HUES48 (cell line): Measurements from ENCODE around the gene TJP3.
"Not testable (repeated sequence)": the region's sequence is repeated elsewhere in the genome, so short reads cannot be mapped to it uniquely, and the experiment has no call there.

ENCODE experiments used
- H3K27ac ChIP-seq: one replicate; pipeline ENCODE4 v1.7.0; 2013; ENCODE audit warnings: low read depth, low read length, inconsistent platforms
- H3K27me3 ChIP-seq: 2 replicates; pipeline ENCODE4 v1.6.1; 2013; ENCODE audit warnings: mild to moderate bottlenecking, low read length; ENCODE audit not compliant: control insufficient read depth, insufficient read depth
- H3K36me3 ChIP-seq: 2 replicates; pipeline ENCODE4 v1.6.1; 2013; ENCODE audit warnings: low read length; ENCODE audit not compliant: control insufficient read depth, insufficient read depth
- H3K4me1 ChIP-seq: 2 replicates; pipeline ENCODE4 v1.6.1; 2013; ENCODE audit warnings: mild to moderate bottlenecking, low read length; ENCODE audit not compliant: control insufficient read depth, insufficient read depth
- H3K4me3 ChIP-seq: 2 replicates; pipeline ENCODE4 v1.5.1; 2013; ENCODE audit warnings: mild to moderate bottlenecking, low read depth, low read length
- H3K9ac ChIP-seq: 2 replicates; pipeline ENCODE4 v1.6.1; 2013; ENCODE audit warnings: mild to moderate bottlenecking, low read depth, low read length, moderate library complexity
- H3K9me3 ChIP-seq: 2 replicates; pipeline ENCODE4 v1.6.1; 2013; ENCODE audit warnings: low read length; ENCODE audit not compliant: control insufficient read depth, insufficient read depth

The TJP3 gene

GRCh38 chr19:3752492-3752891 lies 44.3 kb downstream of the TJP3 start:
- H3K27me3 ChIP-seq = no peaks in the 10 kb centered on the region
- H3K4me1 ChIP-seq = no peaks in the 10 kb centered on the region

GRCh38 chr19:3753631-3754410 lies 45.6 kb downstream of the TJP3 start:
- Histone ChIP-seq H3K36me3 (peaks cover 39% of the 10 kb centered on the region), H3K27me3 (no peaks in the 10 kb centered on the region), H3K9me3 (no peaks in the 10 kb centered on the region), H3K4me1 (no peaks in the 10 kb centered on the region), H3K4me3 (no peak overlapping the region), H3K9ac (no peak overlapping the region), H3K27ac (no peak overlapping the region)

More at GRCh38 chr19:3752492-3752891, 44.3 kb downstream of the TJP3 start:
- no peak overlapping the region for H3K9ac ChIP-seq
- H3K4me3 ChIP-seq = no peak overlapping the region
- H3K27ac ChIP-seq = no peak overlapping the region
- peaks cover 32% of the 10 kb centered on the region for H3K36me3 ChIP-seq
- H3K9me3 ChIP-seq = no peaks in the 10 kb centered on the region

- not testable (repeated sequence) for H3K9me3 ChIP-seq, H3K27ac ChIP-seq, H3K27me3 ChIP-seq, H3K4me1 ChIP-seq, H3K4me3 ChIP-seq, H3K9ac ChIP-seq
- peaks cover 22% of the 10 kb centered on the region; the same call in 1 of the 2 replicates for H3K36me3 ChIP-seq
Observed at GRCh38 chr19:3757705-3758104, 49.5 kb downstream of the TJP3 start.

- H3K4me1 ChIP-seq, H3K27ac ChIP-seq, H3K27me3 ChIP-seq, H3K9me3 ChIP-seq, H3K4me3 ChIP-seq, H3K9ac ChIP-seq: not testable (repeated sequence)
- peaks cover 22% of the 10 kb centered on the region; the same call in 1 of the 2 replicates for H3K36me3 ChIP-seq
Observed at GRCh38 chr19:3758297-3758696, 50.1 kb downstream of the TJP3 start.

- Histone ChIP-seq H3K4me1 (no peaks in the 10 kb centered on the region), H3K36me3 (peaks cover 22% of the 10 kb centered on the region; the same call in 1 of the 2 replicates), H3K9me3 (no peaks in the 10 kb centered on the region), H3K27me3 (no peaks in the 10 kb centered on the region), H3K4me3 (no peak overlapping the region), H3K9ac (no peak overlapping the region), H3K27ac (no peak overlapping the region)
Observed at GRCh38 chr19:3759482-3760254, 51.5 kb downstream of the TJP3 start.

- H3K4me3 ChIP-seq = peak overlapping the region; percentile 81
- no peaks in the 10 kb centered on the region for H3K27me3 ChIP-seq
Observed at GRCh38 chr19:3760871-3761361, 52.7 kb downstream of the TJP3 start.

GRCh38 chr19:3761382-3762129 lies 53.4 kb downstream of the TJP3 start, which contains the start of gene APBA3:
APBA3 (minus strand) TSS chr19:3761692; CDS start chr19:3760264, 1,428 bp downstream.
- H3K36me3 ChIP-seq = peaks cover 29% of the 10 kb centered on the region; the same call in 1 of the 2 replicates
- H3K27me3 ChIP-seq = no peaks in the 10 kb centered on the region
- H3K4me3 ChIP-seq = peak within 1 kb of the TSS; percentile 87
- peak within 1 kb of the TSS; percentile 86 for H3K9ac ChIP-seq
- H3K4me1 ChIP-seq = no peaks in the 10 kb centered on the region
- H3K9me3 ChIP-seq = no peaks in the 10 kb centered on the region
- peak within 1 kb of the TSS; percentile 99 for H3K27ac ChIP-seq

More at GRCh38 chr19:3760871-3761361, 52.7 kb downstream of the TJP3 start:
- Histone ChIP-seq H3K27ac (peak overlapping the region; percentile 32), H3K4me1 (no peaks in the 10 kb centered on the region), H3K36me3 (peaks cover 26% of the 10 kb centered on the region; the same call in 1 of the 2 replicates), H3K9ac (peak overlapping the region; percentile 60), H3K9me3 (no peaks in the 10 kb centered on the region)

- Histone ChIP-seq H3K9ac (no peak overlapping the region), H3K4me3 (peak overlapping the region; percentile 87), H3K27ac (peak overlapping the region; percentile 99)
Observed at GRCh38 chr19:3762130-3762473, 53.9 kb downstream of the TJP3 start.

GRCh38 chr19:3762501-3763459 lies 54.6 kb downstream of the TJP3 start, which contains the start of gene MRPL54:
MRPL54 (plus strand) TSS chr19:3762682; CDS start chr19:3762701, 19 bp downstream.
- no peaks in the 10 kb centered on the region for H3K4me1 ChIP-seq
- H3K27ac ChIP-seq = peak within 1 kb of the TSS; percentile 99
- H3K36me3 ChIP-seq = peaks cover 32% of the 10 kb centered on the region; the same call in 1 of the 2 replicates
- peak within 1 kb of the TSS; percentile 86 for H3K9ac ChIP-seq
- peak within 1 kb of the TSS; percentile 87 for H3K4me3 ChIP-seq
- no peaks in the 10 kb centered on the region for H3K9me3 ChIP-seq
- no peaks in the 10 kb centered on the region for H3K27me3 ChIP-seq

More at GRCh38 chr19:3762130-3762473, 53.9 kb downstream of the TJP3 start:
- Histone ChIP-seq H3K27me3 (no peaks in the 10 kb centered on the region), H3K9me3 (no peaks in the 10 kb centered on the region), H3K36me3 (peaks cover 34% of the 10 kb centered on the region; the same call in 1 of the 2 replicates), H3K4me1 (no peaks in the 10 kb centered on the region)
